ENCODE data around the gene SEC61A1.

SEC61A1 gene

GRCh38 chr3:128075522-128076482, 23.6 kb downstream of the SEC61A1 start:
- POLR2A ChIA-PET, result no interaction called here
- no peaks in the 10 kb centered on the region for H3K9me3 ChIP-seq (ENCODE audit: control insufficient read depth, insufficient read depth, low read depth, low read length)
- H3K36me3 ChIP-seq (ENCODE audit: control insufficient read depth in 2 of 2, insufficient read depth in 1 of 2, low read length in 2 of 2), result peaks cover 0 to 73% of the 10 kb centered on the region in 2 experiments; a peak in 1 of 3 replicates
- H3K27ac ChIP-seq (ENCODE audit: extremely low read depth, low read depth, low read length), result no peak overlapping the region
- CTCF ChIA-PET, result interaction anchor here (0.6 to 1.1 kb wide), 2 partner anchors 41 to 50 kb away, joined by 3 to 7 read pairs; no protein-coding TSS in a partner anchor
- H3K4me1 ChIP-seq (ENCODE audit: control insufficient read depth, insufficient read depth, low read length), result no peaks in the 10 kb centered on the region
- peak overlapping the region; percentile 12; the same call in 1 of the 2 replicates for H3K4me3 ChIP-seq (ENCODE audit: low read depth, low read length)
- no peak for TF ChIP-seq ZNF202 (tag by site-specific recombination; IDR thresholded peaks at IDR 0.05; ENCODE audit: borderline replicate concordance)
- peak; percentile 50 for TF ChIP-seq ZBTB26 (tag by site-specific recombination; optimal IDR thresholded peaks at IDR 0.05)
- no peak for TF ChIP-seq KLF17 (tag by site-specific recombination; IDR thresholded peaks at IDR 0.05)
- no peak for TF ChIP-seq ZNF248 (tag by site-specific recombination; IDR thresholded peaks at IDR 0.05)
- 0 out of 2 replicates have a peak, but pooled peaks have one; percentile 18 for TF ChIP-seq ZNF660 (tag by site-specific recombination; IDR thresholded peaks at IDR 0.05)
- TF ChIP-seq ZBTB8A (tag by site-specific recombination; IDR thresholded peaks at IDR 0.05), result no peak
- TF ChIP-seq ZSCAN5A (tag by site-specific recombination; IDR thresholded peaks at IDR 0.05), result no peak
- TF ChIP-seq ZIC2 (tag by site-specific recombination; IDR thresholded peaks at IDR 0.05), result no peak
- no peak for TF ChIP-seq REST (tag by site-specific recombination; IDR thresholded peaks at IDR 0.05)
- TF ChIP-seq ZSCAN30 (tag by site-specific recombination; IDR thresholded peaks at IDR 0.05), result 0 out of 2 replicates have a peak, but pooled peaks have one; percentile 19
- TF ChIP-seq ZNF341 (tag by site-specific recombination; IDR thresholded peaks at IDR 0.05; ENCODE audit: low read depth), result no peak
- no peak for TF ChIP-seq ATF2 (tag by site-specific recombination; IDR thresholded peaks at IDR 0.05; ENCODE audit: low read depth)
- no peak for TF ChIP-seq ZNF214 (tag by site-specific recombination; IDR thresholded peaks at IDR 0.05; ENCODE audit: borderline replicate concordance)
- no peak for TF ChIP-seq PRDM10 (tag by site-specific recombination; IDR thresholded peaks at IDR 0.05)
- no peak for TF ChIP-seq WT1 (tag by site-specific recombination; IDR thresholded peaks at IDR 0.05)
- no peak for TF ChIP-seq ZNF292 (tag by site-specific recombination; IDR thresholded peaks at IDR 0.05; ENCODE audit: borderline replicate concordance, low read depth)
- peak; percentile 46; the same call in 1 of the 2 replicates for TF ChIP-seq ZNF768 (tag by site-specific recombination; IDR thresholded peaks at IDR 0.05)
- no peak for TF ChIP-seq YY1 (tag by site-specific recombination; IDR thresholded peaks at IDR 0.05)
- TF ChIP-seq ZNF23 (tag by site-specific recombination; IDR thresholded peaks at IDR 0.05; ENCODE audit: borderline replicate concordance), result no peak
- 0 out of 2 replicates have a peak, but pooled peaks have one; percentile 4 for TF ChIP-seq ZNF654 (tag by site-specific recombination; IDR thresholded peaks at IDR 0.05; ENCODE audit: low read depth)
- TF ChIP-seq YY2 (tag by site-specific recombination; IDR thresholded peaks at IDR 0.05), result no peak
